HG02571 (cell line): ENCODE results near the gene KCNG1.

Source experiments
- ATAC-seq: cut with Tn5 transposase; IDR thresholded peaks from one replicate; pipeline ENCODE4 v1.9.1; 2021; ENCODE audit warnings: mild to moderate bottlenecking, moderate library complexity; ENCODE audit not compliant: unreplicated experiment

The KCNG1 gene

GRCh38 chr20:51036827-51037531, 14.1 kb upstream of the KCNG1 start:
- ATAC-seq: no peak

DNA sequence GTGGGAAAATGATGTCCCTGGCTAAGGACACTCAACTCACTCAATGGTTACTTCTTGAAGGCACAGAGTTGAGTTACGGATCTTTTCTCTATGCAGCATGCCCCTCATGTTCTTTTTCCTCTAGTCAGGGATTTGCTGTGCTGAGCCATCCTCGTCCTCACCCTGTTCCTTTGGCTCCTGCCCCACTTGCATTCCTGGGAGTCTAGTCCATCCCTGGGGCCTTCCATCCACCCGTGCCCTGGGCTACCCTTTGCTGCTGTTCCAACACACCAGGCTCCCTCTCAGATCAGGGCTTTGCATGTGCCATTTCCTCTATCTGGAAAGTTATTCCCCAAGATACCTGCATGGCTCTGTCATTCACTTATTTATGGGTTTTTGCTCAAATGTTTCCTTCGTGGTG, 13.3 kb upstream of the KCNG1 start:
- no peak for ATAC-seq

- ATAC-seq: no peak
Measured at GRCh38 chr20:51034988-51035656, 12.2 kb upstream of the KCNG1 start.

DNA sequence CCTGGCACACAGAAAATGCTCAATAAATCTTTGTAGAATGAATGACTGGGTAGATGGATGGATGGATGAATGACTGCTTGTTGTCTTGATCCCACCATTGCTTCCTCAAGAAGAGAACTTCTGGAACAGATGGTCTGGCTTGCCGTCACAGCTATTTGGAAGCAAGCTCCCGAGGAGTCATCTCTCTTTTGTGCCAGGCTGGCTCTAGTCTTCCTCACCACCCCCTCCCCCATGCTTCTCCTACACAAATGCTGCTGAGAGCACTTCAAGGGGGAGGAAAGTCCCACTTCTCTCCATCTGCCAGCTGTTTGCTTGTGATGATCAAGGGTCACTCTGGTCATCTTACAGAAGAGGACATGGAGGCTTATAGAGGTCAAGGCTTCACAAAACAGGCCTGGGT, 11.6 kb upstream of the KCNG1 start:
- ATAC-seq: no peak

DNA sequence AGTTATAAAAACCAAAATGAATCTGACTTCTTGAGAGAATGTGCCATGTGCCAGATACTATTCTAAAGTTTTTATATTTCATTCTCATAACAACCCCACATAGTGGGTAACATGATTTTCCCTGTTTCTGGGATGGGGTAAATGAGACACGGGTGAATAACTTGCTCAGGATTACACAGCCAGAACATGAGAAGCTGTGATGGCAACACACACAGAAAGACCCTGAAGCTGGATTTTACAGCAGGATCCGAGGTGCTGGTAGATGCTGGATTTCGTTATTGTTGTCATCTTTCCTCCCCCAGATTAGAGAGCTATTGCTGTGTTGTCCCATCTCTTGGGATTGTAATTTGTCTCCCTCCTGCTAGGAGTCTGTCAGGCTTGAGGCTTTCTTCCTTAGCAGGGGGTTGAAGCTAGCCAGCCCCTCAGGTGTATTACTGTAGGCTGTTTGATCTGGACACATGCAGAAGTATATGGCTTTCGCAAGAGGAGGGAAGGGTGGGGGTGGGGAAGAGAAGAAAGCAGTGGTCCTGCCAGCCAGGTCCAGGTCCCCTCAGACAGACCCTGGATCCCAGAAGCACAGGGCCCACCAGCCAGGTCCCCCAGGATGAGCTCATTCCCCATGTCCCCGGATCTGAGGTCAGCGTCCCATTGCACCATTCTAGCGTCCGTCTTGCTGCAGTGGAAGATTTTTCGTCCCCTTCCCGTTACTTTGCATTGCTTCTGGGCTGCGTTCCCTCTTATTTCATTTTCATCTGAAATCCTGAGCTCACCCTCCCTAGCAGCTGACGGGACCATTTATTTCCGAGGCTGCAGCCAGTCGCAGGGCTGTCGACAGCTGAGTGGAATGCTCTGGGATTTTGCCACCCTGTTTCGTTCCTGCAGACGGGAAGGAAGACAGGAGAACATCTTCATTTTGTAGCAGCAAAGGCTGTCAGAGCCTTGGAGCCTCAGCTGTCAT, 7.3 kb upstream of the KCNG1 start:
- no peak for ATAC-seq

DNA sequence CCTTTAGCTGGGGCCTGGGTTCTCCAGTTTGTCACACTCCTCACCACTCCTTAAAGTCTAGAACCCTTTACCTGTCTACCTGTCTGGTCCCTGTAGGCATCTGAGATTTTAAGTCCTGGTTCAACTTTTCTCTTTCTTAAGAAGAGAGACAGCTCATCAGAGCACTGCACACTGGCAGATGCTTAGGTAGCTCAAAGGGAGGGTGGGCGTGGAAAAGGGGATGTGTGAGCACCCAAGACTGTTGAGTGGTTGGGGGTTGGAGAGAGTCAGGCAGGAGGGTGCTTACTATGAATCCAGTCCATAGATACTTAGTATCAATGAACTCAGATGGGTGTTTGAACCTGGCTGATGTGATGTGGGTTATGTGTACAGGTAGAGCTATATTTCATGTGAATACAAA, 6.6 kb upstream of the KCNG1 start:
- no peak for ATAC-seq

DNA sequence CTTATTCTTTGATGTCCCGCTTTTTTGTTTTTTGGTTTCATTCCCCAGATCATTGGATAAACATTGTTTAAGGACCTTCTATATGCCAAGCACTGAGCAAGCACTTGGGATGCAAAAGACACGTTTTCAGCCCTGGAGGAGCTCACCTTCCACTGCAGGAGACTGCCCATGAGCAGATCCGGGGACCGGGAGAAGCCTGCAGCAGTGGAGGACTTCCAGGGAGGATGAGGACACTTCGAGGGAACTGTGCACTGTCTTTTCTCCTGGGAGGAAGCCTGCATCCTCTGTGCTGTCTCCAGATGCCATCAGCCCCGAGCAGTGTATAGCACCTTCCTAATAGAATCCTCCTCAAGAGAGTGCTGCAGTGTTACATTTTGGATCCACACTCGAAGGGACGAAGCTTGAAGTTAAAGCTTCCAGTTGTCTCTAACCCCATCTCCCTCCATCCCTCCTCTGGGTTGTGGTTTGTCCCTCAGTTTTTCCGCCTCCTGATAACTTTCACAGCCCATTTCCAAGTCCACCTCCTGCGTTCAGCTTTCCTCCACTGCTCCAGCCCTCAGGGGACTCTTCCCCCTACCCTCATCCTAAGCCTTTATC, 5.8 kb upstream of the KCNG1 start:
- ATAC-seq: no peak

- no peak for ATAC-seq
Measured at GRCh38 chr20:51027035-51027795, 4.3 kb upstream of the KCNG1 start.

- no peak for ATAC-seq
Measured at GRCh38 chr20:51026269-51026668, 3.4 kb upstream of the KCNG1 start.

DNA sequence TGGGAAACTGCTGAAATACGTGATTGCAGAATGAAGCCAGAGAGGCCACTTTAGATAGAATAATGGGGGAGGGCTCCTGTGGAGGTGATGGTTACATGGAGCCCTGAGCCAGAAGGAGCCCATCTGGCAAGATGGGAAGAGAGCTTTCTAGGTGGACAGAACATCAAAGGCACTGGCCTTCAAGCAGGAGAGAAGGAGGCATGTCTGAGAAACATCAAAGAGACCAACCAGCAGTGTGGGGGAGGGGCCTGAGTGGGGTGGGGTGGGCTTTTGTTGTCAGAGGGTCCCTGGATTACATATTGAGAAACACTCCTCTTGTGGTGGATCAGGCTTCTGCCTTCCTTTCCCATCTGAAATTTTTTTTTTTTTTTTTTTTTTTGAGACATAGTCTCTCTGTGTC, 1.9 kb upstream of the KCNG1 start:
- no peak for ATAC-seq

DNA sequence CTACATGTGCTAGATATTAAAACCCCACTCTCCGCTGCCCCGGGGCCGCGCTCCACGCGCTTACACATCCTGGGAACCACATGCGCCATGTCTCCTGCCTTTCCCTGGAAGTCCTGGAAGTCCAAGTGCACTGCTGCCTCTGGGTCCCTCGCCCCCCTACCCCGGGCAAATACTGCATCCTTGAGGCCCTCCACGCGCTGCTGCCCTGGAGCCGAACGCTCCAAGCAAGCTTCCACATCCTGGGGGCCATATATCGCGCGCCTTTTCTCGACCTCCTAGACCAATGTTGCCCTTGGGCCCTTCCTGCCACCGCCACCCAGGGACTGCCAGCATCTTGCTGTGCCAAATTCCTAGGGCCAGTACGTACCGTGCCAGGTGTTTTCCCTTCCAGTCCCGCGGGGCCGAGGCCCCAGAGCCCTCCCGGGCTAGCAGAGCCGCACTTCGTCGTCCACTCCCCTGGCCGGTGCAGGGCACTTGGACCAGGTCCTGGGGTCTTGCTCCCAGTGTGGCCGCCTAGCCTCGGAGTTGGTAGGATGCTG, 779 bp upstream of the KCNG1 start:
- no peak for ATAC-seq

DNA sequence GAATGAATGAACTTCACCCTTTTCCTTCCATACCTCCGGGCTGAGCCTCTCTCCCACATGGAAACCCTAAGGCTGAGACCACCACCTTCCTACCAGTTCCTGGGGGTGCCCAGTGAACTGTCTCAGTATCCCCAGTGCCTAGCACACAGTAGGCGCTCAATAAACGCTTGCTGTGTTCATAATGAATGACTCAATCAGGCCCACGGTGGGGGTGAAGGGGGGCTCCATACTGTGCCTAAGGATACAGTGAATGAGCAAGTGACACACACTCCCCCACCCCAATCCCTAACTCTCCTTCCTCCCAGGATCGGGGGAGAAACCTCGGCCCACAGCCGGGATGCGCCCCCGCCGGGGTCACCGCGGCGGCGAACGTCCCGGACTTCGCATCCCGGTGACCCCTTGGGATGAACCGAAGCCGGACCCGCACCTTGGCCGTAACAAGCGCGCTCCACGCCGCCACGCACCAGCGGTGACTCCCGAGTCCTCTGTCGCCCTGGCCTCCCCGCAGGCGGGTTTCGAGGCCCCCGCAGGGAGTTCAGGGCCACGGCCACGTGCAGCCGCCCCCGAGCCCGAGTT, 592 bp downstream of the KCNG1 start:
- ATAC-seq: no peak

DNA sequence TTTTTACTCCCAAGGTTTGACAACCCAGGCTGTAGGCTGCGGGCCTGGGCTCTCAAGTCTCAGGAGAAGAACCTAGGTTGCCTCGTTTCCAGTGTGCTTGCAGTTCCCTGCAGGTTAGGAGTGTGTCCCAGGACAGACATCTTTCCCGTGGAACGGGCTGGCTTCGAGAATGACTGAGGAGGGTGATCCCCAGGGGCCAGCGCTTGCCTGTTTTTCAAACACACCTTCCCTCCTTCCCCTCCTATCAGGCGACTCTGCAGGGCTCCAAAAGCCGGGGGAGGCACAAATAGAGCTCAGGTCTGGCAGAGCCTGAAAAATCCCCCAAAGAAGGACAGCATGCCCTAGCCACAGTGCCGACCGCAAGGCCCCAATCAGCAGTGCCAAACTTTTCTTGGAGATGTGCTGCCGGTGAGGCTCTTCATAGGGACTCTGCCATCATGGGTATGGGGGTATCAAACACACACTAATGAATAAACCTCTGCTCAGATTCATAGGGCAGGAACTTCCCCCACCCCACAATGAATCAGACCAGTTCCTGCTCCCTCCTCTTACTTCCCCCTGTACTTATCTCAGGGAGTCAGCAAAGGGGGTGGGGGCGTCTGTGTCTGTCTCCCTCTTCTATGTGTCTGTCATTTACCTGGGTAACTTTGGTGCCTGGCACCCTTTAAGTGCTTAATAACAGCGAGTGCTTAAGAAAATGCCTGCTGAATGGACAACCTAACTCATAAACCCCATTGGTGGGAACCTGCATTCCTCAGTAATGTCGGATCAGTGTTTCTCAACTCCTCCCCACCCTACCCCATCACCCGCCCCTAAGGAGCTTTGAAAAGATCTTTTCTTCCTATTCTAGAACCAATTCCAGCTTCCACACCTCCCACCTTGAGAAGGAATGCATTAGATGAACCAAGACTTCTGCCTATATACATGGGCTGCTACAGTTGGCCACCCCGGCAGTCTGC, 1.6 kb downstream of the KCNG1 start:
- no peak for ATAC-seq

DNA sequence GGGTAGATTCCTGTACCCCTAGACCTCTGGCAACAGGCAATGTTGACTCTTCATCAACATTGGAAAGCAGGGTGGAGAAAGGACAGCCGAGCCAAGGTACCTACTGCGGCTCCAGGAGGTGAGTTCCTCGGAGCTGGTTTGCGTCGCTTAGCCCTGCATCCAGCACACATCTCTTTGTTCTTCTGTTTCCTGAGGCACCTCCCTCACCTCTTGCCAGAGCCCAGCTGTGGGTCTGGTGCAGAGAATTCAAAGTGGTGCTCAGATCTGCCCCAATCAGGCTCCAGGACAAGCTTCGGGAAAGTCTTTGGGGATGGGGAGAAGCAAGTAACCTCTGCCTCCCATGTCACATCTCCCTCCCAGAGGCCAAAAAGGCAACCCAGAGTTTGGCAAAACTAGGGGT, 2.2 kb downstream of the KCNG1 start:
- no peak for ATAC-seq

GRCh38 chr20:51019656-51020592, 3.0 kb downstream of the KCNG1 start:
- ATAC-seq: no peak

DNA sequence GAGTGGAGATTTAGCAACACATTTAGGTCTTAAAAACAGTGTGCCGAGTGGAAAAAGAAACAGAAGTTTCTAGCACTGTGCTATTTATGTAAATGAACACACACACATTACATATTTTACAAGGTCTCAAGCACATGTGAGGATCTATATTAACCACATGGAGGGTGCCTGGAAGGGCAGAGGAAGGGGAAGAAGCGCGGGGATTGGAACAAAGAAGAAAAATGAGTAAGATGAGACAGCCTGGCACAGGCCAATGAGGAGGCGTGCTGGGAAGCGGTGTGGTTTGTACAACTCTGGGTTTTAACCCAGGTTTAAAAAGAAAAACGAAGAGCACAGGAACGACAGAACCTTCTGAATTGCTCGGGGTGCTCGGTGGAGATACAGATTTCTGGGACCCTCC, 5.7 kb downstream of the KCNG1 start:
- no peak for ATAC-seq

DNA sequence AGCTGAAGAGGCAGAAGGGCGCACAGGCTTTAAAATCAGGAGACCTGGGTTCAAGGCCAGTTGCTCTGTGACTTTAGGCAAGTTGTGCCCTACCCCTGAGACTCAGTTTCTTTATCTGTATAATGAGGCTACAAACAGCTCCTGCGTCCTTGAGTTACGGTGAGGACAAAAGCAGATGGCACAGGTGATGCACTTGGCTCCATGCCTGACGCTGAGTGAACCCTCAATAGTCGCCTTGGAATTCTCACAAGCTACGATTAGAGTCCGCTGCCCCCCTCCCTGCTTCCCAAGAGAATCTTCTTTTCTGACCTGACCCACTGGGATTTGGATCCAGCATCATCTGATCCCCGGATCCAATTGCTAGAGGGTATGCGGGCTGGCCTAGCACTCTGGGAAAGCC, 6.4 kb downstream of the KCNG1 start:
- no peak for ATAC-seq
